GM21526 (cell line): Measurements from ENCODE around the gene APBB2.
"Not testable (repeated sequence)": the region's sequence is repeated elsewhere in the genome, so short reads cannot be mapped to it uniquely, and the experiment has no call there.

Experiments
- ATAC-seq: cut with Tn5 transposase; IDR thresholded peaks from one replicate; pipeline ENCODE4 v1.9.1; 2021; ENCODE audit warnings: moderate library complexity; ENCODE audit not compliant: unreplicated experiment, low FRiP score

Gene APBB2

DNA sequence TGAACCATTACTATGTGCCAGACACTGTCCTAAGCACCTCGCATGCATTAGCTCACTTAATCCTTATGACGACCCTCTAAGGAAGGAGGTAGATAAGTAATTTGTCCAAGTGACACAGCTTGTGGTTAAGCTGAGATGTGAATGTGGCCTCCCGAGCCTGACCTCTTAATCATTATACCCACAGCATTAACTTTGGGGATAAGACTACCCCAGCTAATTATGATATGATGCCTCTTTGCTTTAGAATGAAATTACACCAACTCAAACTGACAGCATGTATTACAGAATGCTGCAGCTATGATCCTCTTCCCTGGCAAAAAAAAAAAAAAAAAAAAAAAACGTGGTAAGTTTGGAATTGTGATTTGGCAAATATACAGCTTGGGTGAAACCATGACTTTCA lies 53.5 kb downstream of the APBB2 start:
- no peak for ATAC-seq

- ATAC-seq = no peak
Measured at GRCh38 chr4:41160012-41160789, 54.1 kb downstream of the APBB2 start.

- no peak for ATAC-seq
Measured at GRCh38 chr4:41158756-41159155, 55.6 kb downstream of the APBB2 start.

- no peak for ATAC-seq
Measured at GRCh38 chr4:41158274-41158673, 56.1 kb downstream of the APBB2 start.

DNA sequence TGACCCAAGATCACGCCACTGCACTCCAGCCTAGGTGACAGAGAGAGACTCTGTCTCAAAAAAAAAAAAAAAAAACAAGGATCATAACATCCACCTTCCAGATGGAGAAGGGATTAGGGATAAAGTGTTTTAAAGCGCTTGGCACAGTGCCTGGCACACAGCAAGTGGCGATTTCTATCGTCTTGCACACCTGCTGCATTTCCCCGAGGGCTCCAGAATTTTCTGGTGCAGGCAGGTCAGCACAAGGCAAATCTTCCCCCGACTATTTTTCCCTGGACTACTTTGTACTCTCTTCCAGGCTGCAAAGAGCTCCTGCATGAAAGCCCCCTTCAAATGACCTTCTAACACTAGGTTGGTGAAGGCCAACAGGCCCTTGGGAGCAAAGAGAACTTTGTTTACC lies 57.3 kb downstream of the APBB2 start:
- no peak for ATAC-seq

DNA sequence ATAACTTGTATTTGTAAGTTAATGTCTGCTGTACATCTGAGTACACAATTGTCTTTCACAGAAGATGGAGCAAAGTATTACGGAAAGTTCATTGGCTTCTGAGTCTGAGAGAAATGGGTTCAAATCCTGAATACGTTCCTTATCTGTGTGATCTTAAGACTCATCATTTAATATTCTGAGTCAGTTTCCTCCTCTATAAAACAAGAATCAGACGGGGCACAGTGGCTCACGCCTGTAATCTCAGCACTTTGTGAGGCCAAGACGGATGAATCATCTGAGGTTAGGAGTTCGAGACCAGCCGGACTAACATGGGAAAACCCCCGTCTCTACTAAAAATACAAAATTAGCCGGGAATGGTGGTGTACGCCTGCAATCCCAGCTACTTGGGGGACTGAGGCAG lies 57.8 kb downstream of the APBB2 start:
- ATAC-seq = no peak

GRCh38 chr4:41155194-41155830 lies 59.0 kb downstream of the APBB2 start:
- no peak for ATAC-seq

DNA sequence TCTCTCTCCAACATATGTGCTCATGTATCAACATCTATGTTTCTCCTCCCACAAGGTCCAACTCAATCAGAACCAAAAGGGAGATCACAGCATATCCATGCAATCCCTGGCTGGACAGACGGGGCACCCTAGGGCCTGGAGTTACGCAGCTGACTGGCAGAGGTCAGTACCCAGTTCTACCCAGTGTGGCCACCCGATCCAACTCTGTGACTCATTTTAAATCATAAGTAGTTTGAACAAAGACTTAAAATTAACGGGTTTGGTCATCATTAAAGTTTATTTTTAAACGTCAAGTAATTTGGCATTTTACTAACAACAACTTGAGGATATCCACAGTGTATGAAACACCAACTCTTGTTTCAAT lies 59.5 kb downstream of the APBB2 start:
- ATAC-seq = no peak

GRCh38 chr4:41154010-41154813 lies 60.1 kb downstream of the APBB2 start:
- no peak for ATAC-seq

DNA sequence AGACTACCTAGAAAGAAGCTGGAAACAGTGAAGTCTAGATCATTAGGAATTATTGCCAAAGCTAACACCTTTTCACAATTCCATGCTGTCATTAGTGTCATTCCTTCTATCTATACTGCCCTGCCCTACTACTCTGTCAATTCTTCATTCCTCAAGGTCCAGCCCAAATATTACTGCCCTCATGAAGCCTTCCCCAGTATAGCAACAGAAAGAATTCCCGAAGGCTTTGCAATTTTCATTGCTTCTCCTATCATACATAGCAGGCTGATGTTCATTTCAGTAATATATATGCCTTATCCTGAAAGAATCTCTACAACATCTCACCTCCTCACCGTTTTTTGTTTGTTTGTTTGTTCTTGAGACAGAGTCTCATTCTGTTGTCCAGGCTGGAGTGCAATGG lies 63.9 kb downstream of the APBB2 start:
- no peak for ATAC-seq

- not testable (repeated sequence) for ATAC-seq
Measured at GRCh38 chr4:41149568-41149967, 64.8 kb downstream of the APBB2 start.

DNA sequence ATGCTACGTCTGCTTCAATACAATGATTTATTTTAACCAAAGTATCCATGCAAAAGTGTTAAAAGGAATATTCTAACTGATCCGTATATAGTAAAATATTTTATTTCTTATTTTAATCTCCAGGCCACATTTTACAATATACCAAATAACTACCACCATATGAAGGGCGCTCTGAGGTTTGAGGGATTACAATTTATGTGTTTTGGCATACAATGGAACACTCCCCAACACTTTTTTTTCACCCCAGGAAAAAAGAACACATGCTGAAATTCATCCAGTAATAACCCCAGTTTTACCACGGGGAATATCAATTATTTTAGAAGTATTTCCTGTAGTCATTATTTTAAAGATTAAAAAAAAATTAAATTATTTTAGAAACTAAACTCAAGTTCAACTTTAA lies 65.4 kb downstream of the APBB2 start:
- ATAC-seq = no peak

- no peak for ATAC-seq
Measured at GRCh38 chr4:41148292-41148691, 66.0 kb downstream of the APBB2 start.

GRCh38 chr4:41147570-41147969 lies 66.8 kb downstream of the APBB2 start:
- not testable (repeated sequence) for ATAC-seq

- ATAC-seq = no peak
Measured at GRCh38 chr4:41146716-41147506, 67.4 kb downstream of the APBB2 start.

- ATAC-seq = no peak
Measured at GRCh38 chr4:41146196-41146595, 68.1 kb downstream of the APBB2 start.

DNA sequence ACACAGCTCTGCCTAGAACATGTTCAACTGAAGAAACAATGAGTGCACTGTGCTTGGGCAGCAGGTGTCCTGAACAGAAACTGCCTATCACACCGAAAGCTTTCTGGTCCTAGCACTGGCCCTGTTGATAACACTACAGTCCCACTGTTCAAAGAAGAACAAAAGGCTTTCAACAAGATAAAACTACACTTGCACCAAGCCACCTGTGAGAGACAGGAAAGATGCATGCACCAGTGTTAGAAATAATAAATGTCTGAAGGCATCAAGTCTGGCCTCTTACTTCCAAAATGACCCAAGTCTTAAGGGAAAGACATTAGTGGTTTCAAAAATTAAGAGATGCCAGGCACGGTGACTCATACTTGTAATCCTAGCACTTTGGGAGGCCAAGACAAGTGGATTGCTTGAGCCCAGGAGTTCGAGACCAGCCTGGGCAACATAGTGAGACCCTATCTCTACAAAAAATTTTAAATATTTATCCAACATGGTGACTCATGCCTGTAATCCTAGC lies 68.7 kb downstream of the APBB2 start:
- ATAC-seq = no peak

DNA sequence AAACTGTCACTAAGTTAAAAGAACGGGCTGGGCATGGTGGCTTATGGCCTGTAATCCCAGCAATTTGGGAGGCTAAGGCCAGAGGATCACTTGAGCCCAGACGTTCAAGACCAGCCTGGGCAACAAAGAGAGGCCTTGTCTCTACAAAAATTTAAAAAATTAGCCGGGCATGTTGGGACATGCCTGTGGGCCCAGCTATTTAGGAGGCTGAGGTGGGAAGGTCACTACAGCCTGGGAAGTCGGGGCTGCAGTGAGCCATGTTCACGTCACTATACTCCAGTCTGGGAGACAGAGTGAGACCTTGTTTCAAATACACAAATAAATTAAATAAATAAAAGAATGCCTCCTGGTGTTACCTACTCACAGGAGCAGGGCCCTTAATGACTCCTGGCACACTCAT lies 69.5 kb downstream of the APBB2 start:
- ATAC-seq = no peak

- no peak for ATAC-seq
Measured at GRCh38 chr4:41144040-41144379, 70.3 kb downstream of the APBB2 start.

DNA sequence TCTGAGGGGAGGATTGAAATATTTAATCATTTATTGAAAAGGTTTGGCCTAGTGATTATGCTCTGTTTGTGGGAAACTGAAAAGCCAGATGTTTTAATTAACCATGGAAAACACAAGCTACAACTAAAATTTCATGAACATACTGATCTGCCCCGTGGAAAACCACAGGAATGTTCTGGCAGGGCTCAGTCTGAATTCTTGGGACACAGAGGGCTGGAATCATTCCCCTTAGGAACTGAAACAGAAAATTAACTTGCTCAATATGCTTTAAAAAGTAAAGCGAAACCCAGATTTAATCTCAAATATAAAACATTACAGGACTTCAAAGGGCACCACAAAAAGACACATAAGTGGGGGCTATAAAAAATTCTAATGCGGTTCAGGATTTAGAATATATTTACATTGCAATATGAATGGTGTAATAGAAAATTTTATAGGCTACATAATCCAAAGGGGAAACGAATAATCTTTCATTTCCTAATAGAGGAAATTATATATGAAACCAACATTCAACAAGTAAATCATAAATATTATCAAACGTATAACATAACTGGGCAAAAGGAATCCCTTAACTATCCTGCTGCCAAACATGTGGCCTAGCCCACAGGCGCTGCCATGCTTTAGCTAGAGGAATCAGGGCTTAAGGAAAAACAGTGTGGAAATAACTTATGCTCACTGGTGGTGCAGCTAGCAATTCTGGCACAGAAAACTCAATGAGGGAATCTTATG lies 70.9 kb downstream of the APBB2 start:
- ATAC-seq = no peak
